HEK293T (cell line): Measurements from ENCODE around the gene NELFA.

ENCODE experiments used
- CTCF ChIA-PET: fragments of 350-600 bp; formaldehyde crosslinking; extraction: SDS; loops from one replicate; lab custom pipeline; 2021; ENCODE audit warnings: antibody characterized with exemption, inconsistent platforms; lab: Yijun Ruan, JAX
- POLR2A ChIA-PET: fragments of 350-600 bp; formaldehyde crosslinking; extraction: SDS; loops from one replicate; lab custom pipeline; 2020; ENCODE audit warnings: antibody characterized with exemption, inconsistent platforms; lab: Yijun Ruan, JAX
- DNase-seq: peaks from one replicate; pipeline ENCODE4 v3.0.0; 2012; ENCODE audit warnings: mixed read lengths; ENCODE audit errors: extremely low spot score
- ARNT ChIP-seq: fragments of 450-650 bp; IDR thresholded peaks from 2 replicates; pipeline ENCODE4 v1.6.1; 2017; ENCODE audit warnings: mild to moderate bottlenecking
- BHLHE40 ChIP-seq: fragments of 450-650 bp; IDR thresholded peaks from 2 replicates; pipeline ENCODE4 v1.6.1; 2016; ENCODE audit warnings: mild to moderate bottlenecking, moderate library complexity, borderline replicate concordance
- CTBP1 ChIP-seq: fragments of 450-650 bp; IDR thresholded peaks from 2 replicates; pipeline ENCODE4 v1.6.1; 2016; ENCODE audit warnings: borderline replicate concordance
- ELF4 ChIP-seq: fragments of 450-650 bp; IDR thresholded peaks from 2 replicates; pipeline ENCODE4 v1.6.1; 2017; ENCODE audit warnings: antibody characterized with exemption
- FOXA1 ChIP-seq: fragments of 450-650 bp; IDR thresholded peaks from 2 replicates; pipeline ENCODE4 v1.6.1; 2016; ENCODE audit warnings: mild to moderate bottlenecking
- FOXK2 ChIP-seq: fragments of 450-650 bp; IDR thresholded peaks from 2 replicates; pipeline ENCODE4 v1.6.1; 2016; ENCODE audit warnings: mild to moderate bottlenecking
- FOXM1 ChIP-seq: fragments of 450-650 bp; IDR thresholded peaks from 2 replicates; pipeline ENCODE4 v1.6.1; 2017; ENCODE audit warnings: mild to moderate bottlenecking, borderline replicate concordance
- HDGF ChIP-seq: fragments of 450-650 bp; IDR thresholded peaks from 2 replicates; pipeline ENCODE4 v1.6.1; 2017; ENCODE audit warnings: antibody characterized with exemption, borderline replicate concordance
- L3MBTL2 ChIP-seq: fragments of 450-650 bp; conservative IDR thresholded peaks from 2 replicates; pipeline ENCODE4 v1.6.1; 2016; ENCODE audit warnings: mild to moderate bottlenecking
- LEF1 ChIP-seq: fragments of 450-650 bp; IDR thresholded peaks from 2 replicates; pipeline ENCODE4 v1.6.1; 2017; ENCODE audit warnings: mild to moderate bottlenecking, borderline replicate concordance
- NFRKB ChIP-seq: fragments of 450-650 bp; IDR thresholded peaks from 2 replicates; pipeline ENCODE4 v1.6.1; 2016; ENCODE audit warnings: mild to moderate bottlenecking, moderate library complexity
- SP1 ChIP-seq: fragments of 450-650 bp; IDR thresholded peaks from 2 replicates; pipeline ENCODE4 v1.6.1; 2017
- SUZ12 ChIP-seq: fragments of 450-650 bp; IDR thresholded peaks from 2 replicates; pipeline ENCODE4 v1.6.1; 2016; ENCODE audit warnings: mild to moderate bottlenecking
- TARDBP ChIP-seq: fragments of 450-650 bp; IDR thresholded peaks from 2 replicates; pipeline ENCODE4 v1.6.1; 2016
- ZNF384 ChIP-seq: fragments of 450-650 bp; IDR thresholded peaks from 2 replicates; pipeline ENCODE4 v1.6.1; 2016
- TF ChIP-seq, protein P1 (sequence below): fragments of 450-650 bp; IDR thresholded peaks from 2 replicates; pipeline ENCODE4 v1.6.1; 2016

The NELFA gene

GRCh38 chr4:2044542-2045517, 36.1 kb upstream of the NELFA start:
- POLR2A ChIA-PET: interaction anchor here (1.9 kb wide), 1 partner anchor 35 kb away, joined by 5 read pairs; no protein-coding TSS in a partner anchor
- no peak for TF ChIP-seq TARDBP
- TF ChIP-seq FOXM1: no peak
- no peak for TF ChIP-seq LEF1
- TF ChIP-seq BHLHE40: no peak
- TF ChIP-seq ELF4: no peak
- TF ChIP-seq NFRKB: no peak
- TF ChIP-seq HDGF: no peak
- TF ChIP-seq FOXA1: no peak
- no peak for TF ChIP-seq L3MBTL2
- TF ChIP-seq ARNT: no peak
- TF ChIP-seq CTBP1: no peak
- TF ChIP-seq SUZ12: no peak
- TF ChIP-seq FOXK2: no peak
- TF ChIP-seq SP1: no peak
- CTCF ChIA-PET: no interaction called here
- DNase-seq: no peak

- ChIA-PET POLR2A (no interaction called here), CTCF (no interaction called here)
- DNase-seq: no peak
- TF ChIP-seq SUZ12 (no peak), FOXK2 (no peak), SP1 (no peak), BHLHE40 (no peak), FOXM1 (no peak), L3MBTL2 (no peak), NFRKB (no peak), ELF4 (no peak), ZNF384 (no peak), FOXA1 (no peak), TARDBP (no peak), CTBP1 (no peak), HDGF (no peak), LEF1 (no peak), ARNT (no peak)
- TF ChIP-seq, protein P1, sequence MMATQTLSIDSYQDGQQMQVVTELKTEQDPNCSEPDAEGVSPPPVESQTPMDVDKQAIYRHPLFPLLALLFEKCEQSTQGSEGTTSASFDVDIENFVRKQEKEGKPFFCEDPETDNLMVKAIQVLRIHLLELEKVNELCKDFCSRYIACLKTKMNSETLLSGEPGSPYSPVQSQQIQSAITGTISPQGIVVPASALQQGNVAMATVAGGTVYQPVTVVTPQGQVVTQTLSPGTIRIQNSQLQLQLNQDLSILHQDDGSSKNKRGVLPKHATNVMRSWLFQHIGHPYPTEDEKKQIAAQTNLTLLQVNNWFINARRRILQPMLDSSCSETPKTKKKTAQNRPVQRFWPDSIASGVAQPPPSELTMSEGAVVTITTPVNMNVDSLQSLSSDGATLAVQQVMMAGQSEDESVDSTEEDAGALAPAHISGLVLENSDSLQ: no peak
These were observed 35.3 kb upstream of the NELFA start for GRCh38 chr4:2044119-2044485.

DNA sequence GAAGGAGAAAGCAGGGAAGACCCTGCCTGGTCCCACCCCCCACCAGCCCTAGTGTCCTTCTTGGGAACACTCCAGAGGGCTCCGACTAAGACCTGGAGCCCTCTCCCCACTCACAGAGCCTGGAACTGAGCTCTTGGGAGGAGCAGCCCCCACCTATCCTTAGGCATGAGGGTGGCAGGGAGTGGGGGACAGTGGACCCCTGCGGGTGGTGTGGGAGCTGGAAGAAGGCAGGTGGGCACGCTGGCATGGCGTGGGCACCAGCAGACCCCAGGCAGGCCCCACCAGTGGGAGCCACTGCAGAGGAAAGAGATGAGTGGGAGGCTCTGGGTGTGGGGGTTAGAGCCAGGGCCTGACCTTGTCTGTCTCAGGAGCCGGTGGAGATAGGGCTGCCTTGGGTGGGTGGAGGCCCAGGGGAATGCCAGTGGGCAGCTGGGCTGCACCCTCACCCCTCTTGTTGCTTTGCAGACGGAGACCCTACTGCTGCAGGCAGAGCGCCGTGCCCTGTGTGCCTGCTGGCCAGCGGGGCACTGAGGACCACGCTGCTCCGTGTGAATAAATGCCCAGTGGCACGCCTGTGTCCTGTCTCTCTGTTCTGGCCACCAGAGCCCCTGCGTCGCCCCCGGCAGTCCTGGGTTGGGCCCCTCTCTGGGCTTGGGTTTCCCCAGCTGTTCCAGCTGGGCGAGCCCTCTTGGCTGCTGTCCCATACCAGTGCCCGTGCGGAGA, 34.8 kb upstream of the NELFA start:
- TF ChIP-seq BHLHE40 (no peak), TARDBP (no peak)
- CTCF ChIA-PET: no interaction called here
- DNase-seq: no peak
- POLR2A ChIA-PET: interaction anchor here (0.6 kb wide), 2 partner anchors 13 to 34 kb away, joined by 3 read pairs; no protein-coding TSS in a partner anchor

GRCh38 chr4:2042947-2043395, 34.2 kb upstream of the NELFA start:
- TF ChIP-seq, protein P1: no peak
- TF ChIP-seq ARNT (no peak), FOXK2 (no peak), HDGF (no peak), LEF1 (no peak), SP1 (no peak), L3MBTL2 (no peak), TARDBP (no peak), FOXA1 (no peak), CTBP1 (no peak), FOXM1 (no peak)
- DNase-seq: no peak
- CTCF ChIA-PET: no interaction called here
- POLR2A ChIA-PET: interaction anchor here (0.6 kb wide), 1 partner anchor 34 kb away, joined by 3 read pairs; no protein-coding TSS in a partner anchor

DNA sequence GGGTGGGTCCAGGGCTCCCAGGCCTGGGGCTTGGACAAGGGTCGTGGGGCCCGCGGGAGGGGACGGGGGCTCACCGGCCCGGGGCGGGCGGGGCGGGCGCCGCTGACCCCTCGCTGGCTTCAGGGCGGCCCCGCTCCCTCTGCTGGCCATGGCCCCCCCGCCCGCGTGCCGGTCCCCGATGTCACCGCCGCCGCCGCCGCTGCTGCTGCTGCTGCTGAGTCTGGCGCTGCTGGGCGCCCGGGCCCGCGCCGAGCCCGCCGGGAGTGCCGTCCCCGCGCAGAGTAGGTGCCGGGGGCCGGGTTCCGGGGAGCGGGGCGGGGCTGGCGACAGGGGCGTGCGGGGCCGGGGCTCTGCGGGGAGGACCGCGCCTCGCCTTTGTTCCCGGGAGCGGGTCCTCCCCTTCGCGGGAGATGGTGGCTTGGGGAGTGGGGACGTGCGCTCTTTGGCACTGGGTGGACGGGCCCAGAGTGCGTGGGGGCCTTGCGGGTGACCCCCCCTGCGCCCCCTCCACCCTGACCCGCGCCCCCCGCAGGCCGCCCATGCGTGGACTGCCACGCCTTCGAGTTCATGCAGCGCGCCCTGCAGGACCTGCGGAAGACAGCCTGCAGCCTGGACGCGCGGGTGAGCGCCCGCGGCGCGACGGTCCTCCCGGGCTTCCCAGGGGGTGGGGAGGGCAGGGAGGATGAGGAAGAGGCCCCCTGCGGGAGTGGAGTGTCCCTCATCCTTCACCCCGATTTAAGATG, 33.6 kb upstream of the NELFA start:
- POLR2A ChIA-PET: interaction anchor here (0.6 to 1.6 kb wide), 2 partner anchors 33 kb away, joined by 3 to 10 read pairs; partner anchors contain the start of gene NELFA
- peak; percentile 49 for DNase-seq
- TF ChIP-seq ZNF384 (no peak), ELF4 (no peak), SP1 (no peak), FOXM1 (no peak), SUZ12 (no peak), BHLHE40 (no peak), LEF1 (no peak), NFRKB (no peak), HDGF (no peak), FOXA1 (no peak), TARDBP (no peak), CTBP1 (no peak), L3MBTL2 (no peak), ARNT (no peak), FOXK2 (no peak)
- TF ChIP-seq, protein P1: no peak
- CTCF ChIA-PET: no interaction called here
